ENCODE data around the gene MYT1.
"Not testable (repeated sequence)": the region's sequence is repeated elsewhere in the genome, so short reads cannot be mapped to it uniquely, and the experiment has no call there.

The MYT1 gene

DNA sequence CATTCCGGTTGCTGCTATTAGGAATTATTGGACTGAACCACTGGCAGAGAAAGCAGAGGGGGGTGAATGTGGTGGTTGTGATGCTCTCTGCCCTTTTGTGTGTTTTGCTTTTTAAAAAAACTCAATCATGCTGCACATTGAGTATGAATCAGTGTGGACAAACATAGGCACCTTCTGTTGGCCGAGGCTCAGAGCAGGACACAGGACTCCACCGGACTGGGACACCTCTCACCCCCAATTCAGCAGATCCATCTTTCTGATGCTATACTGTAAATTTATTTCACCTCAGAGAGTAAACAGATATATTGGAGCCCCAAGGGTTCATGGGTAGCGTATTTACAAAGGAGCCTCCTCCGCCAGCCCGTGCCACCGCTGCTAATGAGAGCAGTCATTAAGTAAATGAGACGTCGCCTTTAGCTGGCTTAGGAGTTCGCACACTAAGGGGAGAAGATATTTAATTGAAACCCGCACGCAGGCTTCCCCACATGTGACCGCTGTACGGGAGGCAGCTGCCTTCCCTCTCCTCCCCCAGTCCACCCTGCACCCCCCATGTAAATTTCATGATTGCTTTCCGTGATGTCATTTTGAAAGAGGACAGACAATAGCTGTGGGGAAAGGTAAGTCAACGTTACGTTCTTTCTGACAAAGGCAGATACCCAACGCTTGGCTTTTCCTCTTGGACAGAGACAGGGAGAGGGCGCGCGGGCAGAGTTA lies at the start of gene MYT1:
TSS of gene MYT1 (plus strand) at position 330 of the 714 bp plus-strand sequence. CDS start 34,410 bp downstream, outside the sequence.
- DNase-seq (ENCODE audit: low read depth, low spot score), result no peak

DNA sequence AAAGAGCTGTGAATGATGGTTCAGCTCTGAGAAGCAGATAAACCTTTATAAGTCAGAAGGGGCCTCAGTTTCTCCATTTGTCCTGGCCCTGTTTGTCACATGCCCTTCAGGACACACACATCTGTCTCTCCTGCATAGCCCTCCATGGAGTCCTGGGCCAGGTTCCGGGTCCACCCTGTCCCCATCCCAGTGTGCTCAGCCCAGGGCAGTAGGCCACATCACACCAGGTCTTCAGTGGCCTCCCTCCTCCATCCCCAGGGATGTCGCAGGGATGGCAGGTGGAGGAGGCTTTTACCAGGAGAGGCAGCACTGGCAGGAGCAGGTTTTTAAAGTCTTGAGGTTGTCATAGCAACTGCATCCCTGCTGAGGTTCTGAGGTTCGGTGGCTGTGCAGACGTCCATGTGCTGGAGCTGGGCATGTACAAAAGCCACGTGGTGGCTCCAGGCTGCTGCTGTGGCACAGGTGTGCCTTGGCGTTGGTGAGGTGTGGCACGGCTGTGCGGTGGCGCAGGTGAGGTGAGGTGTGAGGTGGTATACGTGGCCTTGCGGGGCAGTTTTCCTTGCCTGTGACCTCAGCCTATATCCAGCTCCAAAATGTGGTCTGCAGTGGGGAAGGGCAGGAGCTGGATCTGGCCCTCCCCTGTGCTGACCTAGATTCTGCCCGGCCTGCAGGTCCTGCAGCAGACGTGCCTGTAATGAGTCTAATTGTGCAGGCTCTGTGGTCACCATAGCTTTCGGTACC lies 48.9 kb upstream of the MYT1 start:
- DNase-seq (ENCODE audit: low read depth, low spot score), result no peak

DNA sequence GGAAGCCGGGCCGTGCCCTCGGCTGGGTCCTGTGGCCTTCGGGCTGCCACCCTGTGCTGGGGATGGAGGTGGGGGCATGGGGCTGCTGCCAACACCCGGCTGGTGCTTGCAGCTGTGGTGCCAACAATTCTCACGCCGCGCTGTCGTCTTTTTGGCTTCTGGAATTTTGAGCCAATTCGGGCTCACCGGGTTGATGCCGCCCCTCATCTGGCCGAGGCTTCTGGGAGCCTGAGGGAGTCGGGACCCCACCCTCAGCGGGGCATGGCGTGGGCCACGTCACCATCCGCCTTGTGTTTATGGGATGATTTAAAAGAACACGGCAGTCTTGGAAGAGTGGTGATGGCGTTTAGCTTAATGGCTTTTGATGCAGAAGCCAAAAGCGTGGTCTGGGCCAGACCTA lies 48.2 kb upstream of the MYT1 start:
- DNase-seq (ENCODE audit: low read depth, low spot score), result no peak

DNA sequence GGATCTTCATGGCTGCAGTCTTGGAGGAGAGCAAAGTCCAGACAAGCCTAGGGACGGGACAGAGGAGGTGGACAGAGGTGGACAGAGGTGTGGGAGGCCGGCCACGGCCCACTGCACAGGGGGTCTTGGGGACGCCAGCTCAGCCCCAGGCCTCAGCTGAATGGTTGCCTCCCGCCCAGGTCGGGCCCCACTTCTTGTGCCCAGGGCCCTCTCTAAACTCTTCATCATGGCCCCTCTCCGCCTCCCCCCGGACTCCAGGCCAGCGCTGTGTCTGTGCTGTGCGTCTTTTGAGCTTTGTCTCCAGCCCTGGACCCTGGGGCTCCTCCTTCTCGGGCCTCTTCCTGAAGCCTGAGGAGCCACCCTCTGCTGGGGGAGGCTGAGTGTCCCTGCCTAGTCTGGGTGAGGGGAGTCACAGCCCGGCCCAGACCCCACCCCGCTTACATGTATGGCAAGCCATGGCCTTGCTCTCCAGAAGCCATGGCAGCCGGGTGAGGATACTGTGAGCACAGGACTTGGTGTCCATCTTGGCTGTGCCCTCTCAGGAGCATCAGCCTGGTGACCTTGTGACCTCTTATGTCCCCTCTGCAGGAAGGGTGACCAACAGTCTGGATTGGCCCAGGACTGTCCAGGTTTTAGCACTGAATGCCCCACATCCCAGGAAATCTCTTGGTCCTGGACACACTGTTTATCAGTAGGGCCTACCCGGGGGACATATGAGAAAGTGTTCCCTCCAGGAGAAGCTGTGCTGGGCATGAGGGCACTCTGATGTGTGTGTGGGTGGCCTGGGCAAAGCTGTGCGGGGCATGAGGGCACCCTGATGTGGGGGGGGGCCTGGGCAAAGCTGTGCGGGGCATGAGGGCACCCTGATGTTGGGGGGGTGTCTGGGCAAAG lies 47.5 kb upstream of the MYT1 start:
- DNase-seq (ENCODE audit: low read depth, low spot score), result no peak

DNA sequence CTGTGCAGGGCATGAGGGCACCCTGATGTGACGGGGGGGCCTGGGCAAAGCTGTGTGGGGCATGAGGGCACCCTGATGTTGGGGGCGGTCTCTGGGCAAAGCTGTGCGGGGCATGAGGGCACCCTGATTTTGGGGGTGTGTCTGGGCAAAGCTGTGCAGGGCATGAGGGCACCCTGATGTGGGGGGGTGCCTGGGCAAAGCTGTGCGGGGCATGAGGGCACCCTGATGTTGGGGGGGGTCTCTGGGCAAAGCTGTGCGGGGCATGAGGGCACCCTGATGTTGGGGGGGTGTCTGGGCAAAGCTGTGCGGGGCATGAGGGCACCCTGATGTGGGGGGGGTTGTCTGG lies 46.8 kb upstream of the MYT1 start:
- DNase-seq (ENCODE audit: low read depth, low spot score), result not testable (repeated sequence)

DNA sequence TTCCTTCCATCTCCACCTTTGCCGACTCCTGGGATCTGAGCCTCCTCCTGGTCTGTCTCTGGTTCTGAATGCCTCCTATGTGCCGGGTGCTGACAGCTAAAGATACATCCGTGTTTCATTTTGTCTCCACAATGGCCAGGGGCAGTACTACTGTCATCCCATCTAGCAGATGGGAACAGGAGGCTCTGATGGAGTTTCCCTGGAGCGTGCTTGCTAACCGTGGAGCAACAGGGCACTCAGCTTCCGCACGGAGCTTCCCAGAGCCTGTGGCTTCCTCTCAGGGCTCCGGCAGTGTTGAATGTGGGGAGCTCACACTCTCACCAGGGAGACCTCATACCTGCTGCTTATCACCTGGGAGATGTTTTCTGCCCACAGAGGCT lies 45.0 kb upstream of the MYT1 start:
- DNase-seq (ENCODE audit: low read depth, low spot score), result no peak

DNA sequence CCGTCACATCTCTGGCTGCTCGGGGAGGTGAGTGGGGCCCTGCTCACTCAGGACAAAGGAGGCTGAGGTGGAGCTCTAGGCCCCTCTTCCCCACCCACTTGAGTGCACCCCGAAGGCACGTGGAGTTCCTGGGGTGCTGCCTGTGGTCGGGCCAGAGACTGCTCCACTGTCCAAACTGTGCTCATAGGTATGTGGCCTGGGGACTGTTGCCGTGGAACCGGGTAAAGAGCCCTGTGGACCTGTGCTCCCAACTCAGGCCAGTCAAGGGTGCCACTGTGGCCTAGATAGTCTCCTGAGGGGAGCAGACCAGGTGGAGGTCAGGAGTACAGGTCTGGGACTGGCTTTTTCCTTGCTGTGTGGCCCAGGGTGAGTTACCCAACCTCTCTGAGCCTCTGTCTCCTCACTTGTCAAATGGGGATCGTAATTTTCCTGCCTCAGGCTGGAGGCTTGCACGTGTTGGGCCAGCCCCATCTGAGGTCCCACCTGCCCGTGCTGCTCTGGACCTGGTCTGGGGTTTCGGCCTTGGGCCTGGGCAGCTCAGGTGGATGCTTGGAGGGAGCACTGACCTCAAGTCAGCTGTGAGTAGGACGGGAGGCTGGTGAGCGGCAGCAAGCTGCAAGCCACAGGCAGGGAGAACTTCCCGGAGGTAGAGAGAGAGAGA lies 44.4 kb upstream of the MYT1 start:
- DNase-seq (ENCODE audit: low read depth, low spot score), result no peak

DNA sequence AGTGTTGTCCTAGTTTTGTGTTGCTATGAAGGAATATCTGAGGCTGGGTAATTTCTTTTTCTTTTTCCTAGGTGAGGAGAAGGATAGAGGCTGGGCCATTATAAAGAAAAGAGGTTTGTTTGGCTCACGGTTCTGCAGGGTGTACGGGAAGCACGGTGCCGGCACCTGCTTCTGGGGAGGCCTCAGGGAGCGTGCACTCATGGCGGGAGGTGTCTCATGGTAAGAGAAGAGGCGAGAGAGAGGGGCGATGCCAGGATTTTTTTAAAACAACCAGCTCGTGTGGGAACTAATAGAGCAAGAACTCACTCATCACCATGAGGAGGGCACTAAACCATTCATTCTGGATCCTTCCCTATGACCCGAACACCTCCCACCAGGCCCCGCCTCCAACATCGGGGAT lies 42.7 kb upstream of the MYT1 start:
- no peak for DNase-seq (ENCODE audit: low read depth, low spot score)

DNA sequence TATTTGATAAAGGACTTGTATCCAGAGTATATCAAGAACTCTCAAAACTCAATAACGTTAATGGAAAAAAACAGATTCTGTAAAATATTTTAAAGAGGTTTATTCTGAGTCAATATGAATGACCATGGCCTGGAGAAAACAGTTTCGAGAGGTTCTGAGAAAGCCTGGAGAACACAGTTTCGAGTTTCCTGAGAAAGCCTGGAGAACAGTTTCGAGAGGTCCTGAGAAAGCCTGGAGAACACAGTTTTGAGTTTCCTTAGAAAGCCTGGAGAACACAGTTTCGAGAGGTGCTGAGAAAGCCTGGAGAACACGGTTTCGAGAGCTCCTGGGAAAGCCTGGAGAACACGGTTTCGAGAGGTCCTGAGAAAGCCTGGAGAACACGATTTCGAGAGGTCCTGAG lies 41.3 kb upstream of the MYT1 start:
- not testable (repeated sequence) for DNase-seq (ENCODE audit: low read depth, low spot score)

DNA sequence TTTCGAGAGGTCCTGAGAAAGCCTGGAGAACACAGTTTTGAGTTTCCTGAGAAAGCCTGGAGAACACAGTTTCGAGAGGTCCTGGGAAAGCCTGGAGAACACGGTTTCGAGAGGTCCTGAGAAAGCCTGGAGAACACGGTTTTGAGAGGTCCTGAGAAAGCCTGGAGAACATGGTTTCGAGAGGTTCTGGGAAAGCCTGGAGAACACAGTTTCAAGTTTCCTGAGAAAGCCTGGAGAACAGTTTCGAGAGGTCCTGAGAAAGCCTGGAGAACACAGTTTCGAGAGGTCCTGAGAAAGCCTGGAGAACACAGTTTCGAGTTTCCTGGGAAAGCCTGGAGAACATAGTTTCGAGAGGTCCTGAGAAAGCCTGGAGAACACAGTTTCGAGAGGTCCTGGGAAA lies 40.7 kb upstream of the MYT1 start:
- DNase-seq (ENCODE audit: low read depth, low spot score), result not testable (repeated sequence)

DNA sequence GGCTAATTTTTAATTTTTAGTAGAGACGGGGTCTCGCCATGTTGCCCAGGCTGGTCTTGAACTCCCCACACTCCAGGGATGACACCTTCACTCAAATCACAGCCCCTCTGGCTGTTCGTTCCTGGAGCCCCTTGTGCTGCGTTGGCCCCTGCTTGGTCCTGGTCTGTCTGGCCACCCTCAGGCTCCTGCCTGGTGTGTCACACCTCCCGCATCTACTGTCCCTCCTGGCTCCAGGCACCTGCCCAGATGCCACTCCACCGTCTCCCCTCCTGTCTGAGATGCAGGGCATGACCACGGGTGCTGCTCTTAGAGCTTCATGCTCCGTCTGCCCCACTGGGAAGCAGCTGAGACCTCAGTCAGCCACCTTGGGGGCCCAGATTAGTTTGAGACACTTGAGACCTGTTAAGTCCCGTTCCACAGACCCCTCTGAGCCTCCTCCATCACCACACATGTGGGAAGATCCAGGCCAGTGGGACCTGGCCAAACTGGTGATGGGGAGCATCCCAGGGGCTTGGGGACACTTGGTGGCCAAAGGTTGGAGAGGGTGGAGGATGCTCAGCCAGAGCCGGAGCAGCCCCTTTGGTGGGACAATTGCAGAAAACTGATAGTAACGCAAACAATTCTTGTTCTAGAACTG lies 35.0 kb upstream of the MYT1 start:
- DNase-seq (ENCODE audit: low read depth, low spot score), result no peak

DNA sequence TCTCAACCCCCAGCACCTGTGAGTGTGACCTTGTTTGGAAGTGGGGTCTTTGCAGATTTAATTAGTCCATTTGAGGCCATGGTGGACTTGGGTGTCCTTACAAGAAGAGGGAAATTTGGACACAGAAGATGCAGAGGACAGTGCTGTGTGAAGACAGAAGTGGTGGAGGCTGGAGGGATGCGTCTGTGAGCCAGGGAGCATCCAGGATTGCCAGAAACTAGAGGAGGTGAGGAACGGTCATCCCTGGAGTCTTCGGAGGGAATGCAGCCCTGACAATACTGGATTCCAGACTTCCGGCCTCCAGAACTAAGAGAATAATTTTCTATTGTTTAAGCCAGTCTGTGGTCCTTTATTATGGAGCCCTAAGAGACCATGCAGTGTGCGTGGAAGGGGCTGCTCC lies 34.0 kb upstream of the MYT1 start:
- no peak for DNase-seq (ENCODE audit: low read depth, low spot score)

DNA sequence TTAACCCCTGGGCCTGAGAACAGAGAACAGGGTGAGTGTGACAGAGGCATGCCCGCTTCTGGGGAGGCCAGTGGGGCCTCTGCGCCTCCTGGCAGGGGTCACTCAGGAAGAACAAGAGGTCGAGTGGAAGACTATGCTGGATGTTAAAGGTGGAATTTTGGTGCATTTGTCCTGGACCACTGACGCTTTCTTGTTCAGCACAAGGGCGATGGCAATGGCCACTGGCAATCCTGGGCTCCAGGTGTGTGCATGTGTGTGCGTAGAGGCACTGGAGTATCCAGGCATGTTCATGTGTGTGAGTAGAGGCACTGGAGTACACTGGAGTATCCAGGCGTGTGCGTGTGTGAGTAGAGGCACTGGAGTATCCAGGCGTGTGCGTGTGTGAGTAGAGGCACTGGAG lies 33.4 kb upstream of the MYT1 start:
- DNase-seq (ENCODE audit: low read depth, low spot score), result no peak

DNA sequence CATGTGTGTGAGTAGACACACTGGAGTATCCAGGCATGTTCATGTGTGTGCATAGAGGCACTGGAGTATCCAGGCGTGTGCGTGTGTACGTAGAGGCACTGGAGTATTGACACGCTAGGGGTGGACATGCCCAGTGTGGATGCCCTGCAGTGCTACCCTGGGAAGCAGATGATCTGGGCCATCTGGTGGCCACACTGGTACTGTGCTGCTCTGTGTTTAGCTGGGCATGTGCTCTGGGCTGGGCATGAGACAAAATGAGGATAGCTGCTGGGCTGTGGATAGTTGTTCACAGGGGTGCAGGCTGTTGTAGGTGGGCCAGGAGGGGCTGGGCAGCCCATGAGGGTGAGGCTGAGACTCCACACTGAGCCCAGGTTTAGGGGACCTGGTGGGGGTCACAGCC lies 32.8 kb upstream of the MYT1 start:
- DNase-seq (ENCODE audit: low read depth, low spot score), result no peak

DNA sequence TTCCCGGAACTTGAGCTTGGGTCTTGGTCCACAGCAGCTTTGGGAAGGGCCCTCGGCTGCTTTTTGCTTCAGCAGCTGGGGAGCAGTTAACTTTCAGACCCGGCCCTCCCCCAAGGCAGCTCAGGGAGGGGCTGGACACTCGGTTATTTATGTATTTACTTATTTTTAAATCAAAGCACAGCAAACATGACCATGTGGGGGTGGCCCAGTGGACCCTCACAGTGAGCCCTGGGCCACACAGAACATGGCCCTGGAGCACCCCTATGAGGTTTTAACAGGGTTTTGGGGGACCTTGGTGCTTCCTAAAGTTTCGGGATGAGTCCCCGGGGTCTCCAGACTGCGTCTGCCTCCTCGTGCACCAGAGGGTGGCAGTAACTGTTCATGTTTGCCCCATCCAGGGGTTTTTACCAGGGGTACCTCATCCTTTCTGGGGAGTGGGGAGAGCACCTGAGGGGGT lies 30.3 kb upstream of the MYT1 start:
- no peak for DNase-seq (ENCODE audit: low read depth, low spot score)

DNA sequence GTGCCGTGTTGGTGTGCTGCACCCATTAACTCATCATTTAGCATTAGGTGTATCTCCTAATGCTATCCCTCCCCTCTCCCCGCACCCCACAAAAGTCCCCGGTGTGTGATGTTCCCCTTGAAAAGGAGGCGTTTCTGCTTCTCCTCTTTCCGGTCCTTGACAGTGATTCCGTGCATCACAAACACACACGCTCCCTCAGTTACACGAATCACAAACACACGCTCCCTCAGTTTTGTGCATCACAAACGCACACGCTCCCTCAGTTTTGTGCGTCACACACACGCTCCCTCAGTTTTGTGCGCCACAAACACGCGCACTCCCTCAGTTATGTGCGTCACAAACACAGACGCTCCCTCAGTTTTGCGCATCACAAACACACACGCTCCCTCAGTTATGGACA lies 29.5 kb upstream of the MYT1 start:
- DNase-seq (ENCODE audit: low read depth, low spot score), result not testable (repeated sequence)

DNA sequence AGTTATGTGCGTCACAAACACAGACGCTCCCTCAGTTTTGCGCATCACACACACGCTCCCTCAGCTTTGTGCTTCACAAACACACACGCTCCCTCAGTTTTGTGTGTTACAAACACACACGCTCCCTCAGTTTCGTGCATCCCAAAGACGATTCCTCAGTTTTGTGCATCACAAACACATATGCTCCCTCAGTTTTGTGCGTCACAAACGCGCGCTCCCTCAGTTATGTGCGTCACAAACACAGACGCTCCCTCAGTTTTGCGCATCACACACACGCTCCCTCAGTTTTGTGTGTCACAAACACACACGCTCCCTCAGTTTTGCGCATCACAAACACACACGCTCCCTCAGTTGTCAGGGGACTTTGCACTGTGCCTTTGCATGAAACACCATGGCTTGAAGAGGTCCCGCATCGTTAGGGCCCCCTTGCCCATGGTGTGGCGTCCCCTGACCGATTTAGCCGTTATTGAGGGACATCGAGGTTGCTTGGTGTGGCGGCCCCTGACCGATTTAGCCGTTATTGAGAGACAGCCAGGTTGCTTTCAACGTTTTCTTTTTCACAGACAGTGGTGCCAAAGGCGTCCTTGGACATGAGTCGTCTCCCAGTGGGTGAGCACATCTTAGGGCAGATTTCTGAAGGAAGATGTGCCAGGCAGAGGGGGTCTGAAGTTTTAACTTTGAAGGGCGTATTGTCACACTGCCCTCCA lies 28.1 kb upstream of the MYT1 start:
- no peak for DNase-seq (ENCODE audit: low read depth, low spot score)

DNA sequence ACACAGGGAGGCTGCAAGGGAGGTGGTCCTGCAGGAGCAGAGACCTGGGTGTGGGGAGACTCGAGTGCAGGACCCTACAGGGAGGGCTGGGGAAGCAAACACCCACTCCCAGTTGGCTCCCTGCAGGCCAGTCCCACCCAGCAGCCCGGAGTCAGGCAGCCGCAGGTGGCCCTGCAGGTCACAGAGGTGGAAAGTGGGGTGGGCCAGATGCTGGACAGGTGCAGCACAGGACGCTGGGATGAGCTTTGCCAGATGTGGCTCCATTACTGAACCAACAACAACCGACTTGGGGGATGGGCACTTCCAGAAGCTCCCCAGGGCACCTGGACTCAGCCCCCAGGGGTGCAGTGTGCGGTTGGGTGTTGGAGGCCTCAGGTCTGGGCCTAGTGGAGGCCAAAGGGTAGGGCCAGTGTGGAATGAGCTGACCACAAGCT lies 26.6 kb upstream of the MYT1 start:
- DNase-seq (ENCODE audit: low read depth, low spot score), result no peak

DNA sequence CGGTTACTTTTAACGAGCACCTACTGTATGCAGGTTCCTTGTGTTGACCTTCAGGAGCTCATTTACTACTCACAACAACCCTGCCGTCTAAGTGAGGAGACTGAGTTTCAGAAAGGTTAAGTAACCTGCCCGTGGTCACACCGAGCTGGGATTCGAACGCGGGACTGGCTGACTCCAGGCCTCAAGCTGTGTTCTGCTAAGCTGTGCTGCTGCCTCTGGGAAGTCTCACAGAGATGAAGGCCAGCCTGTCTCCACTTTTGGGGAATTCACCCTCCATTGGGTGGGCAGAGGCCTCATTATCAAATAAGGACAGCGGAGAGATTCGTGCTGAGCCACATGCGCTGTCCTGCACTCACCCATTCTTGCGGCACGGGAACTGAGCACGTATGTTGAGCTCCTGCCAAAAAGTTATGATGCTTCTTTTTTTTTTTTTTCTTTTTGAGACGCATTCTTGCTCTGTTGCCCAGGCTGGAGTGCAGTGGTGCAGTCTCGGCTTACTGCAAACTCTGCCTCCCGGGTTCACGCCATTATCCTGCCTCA lies 25.9 kb upstream of the MYT1 start:
- no peak for DNase-seq (ENCODE audit: low read depth, low spot score)

Data from activated CD4-positive, CD25-positive, alpha-beta regulatory T cell treated with anti-CD3 and anti-CD28 coated beads, Interleukin-2, amount 50 U/mL, for 16 hours (primary cell).